GM12892 (cell line): Measurements from ENCODE around the gene TMEM141.

Experiments
- POLR2A ChIP-seq: IDR thresholded peaks from 2 replicates; pipeline ENCODE4 v1.6.1; 2011; ENCODE audit warnings: low read depth, low read length, control low read depth
- POLR2AphosphoS5 ChIP-seq: IDR thresholded peaks from 2 replicates; pipeline ENCODE4 v1.6.1; 2011; ENCODE audit warnings: low read depth, low read length, control low read depth
- TAF1 ChIP-seq: IDR thresholded peaks from 2 replicates; pipeline ENCODE4 v1.6.1; 2011; ENCODE audit warnings: low read depth, mild to moderate bottlenecking, control low read depth, low read length, borderline replicate concordance

DNA sequence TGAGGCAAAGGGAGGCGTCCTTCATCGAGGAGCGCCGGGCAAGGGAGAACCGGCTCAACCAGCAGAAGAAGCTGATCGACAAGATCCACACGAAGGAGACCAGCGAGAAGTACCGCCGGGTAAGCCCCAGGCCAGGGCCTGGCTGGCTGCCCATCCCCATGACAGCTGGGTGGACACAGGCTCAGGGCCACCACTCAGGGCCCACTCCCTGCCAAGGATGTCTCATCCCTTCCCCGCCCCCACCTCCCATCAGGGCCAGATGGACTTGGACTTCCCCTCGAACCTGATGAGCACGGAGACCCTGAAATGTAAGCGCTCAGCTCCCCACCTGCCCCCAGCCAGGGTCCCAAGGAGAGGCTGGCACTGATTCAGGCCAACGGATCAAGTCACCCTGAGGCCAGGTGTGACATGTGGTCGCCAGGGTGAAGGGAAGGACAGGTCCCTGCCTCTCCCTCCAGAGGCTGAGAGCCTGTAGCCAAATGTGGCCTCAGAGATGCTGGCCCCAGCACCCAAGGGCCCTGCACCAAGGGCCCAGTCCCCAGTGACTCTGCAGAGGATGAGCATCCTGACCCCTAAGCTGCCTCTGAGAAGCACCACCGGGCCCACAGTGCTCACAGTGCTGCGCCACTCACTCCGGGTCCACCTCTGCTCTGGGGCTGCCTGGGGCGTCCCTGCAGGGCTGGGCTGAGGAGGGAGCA is 13.5 kb downstream of the TMEM141 start:
- no peak for TF ChIP-seq POLR2AphosphoS5
- TF ChIP-seq TAF1 = no peak
- no peak for TF ChIP-seq POLR2A
